K562 (cell line): Measurements from ENCODE around the gene C10orf95. TPM values are rescaled to one million over a fixed set of nuclear protein-coding genes. Genes with fewer than 3 reads are reported as not detected.

Experiments used
- ATAC-seq: fragments of 200-7000 bp; cut with Tn5 transposase; 3 replicates; pipeline ENCODE4 v1.9.1; 2020; ENCODE audit warnings: moderate library complexity
- BruUV-seq: library from RNA; stranded (reverse); fragments of 400-500 nt; replicated peaks from 2 replicates; lab custom pipeline; 2021; lab: Mats Ljungman, UMichigan
- CTCF ChIA-PET: fragments of 300-600 bp; formaldehyde crosslinking; extraction: SDS; loops from one replicate; lab custom pipeline; 2021; ENCODE audit warnings: low intra/inter-chr PET ratio; lab: Yijun Ruan, JAX
- POLR2A ChIA-PET: fragments of 300-600, 350-650 bp; sonication (Branson Sonifier 250); formaldehyde crosslinking; extraction: SDS; loops from one replicate; lab custom pipeline; 2021; ENCODE audit warnings: antibody characterized with exemption, inconsistent platforms; lab: Yijun Ruan, JAX
- DNase-seq, 4 experiments: peaks; one replicate each; pipeline versions ENCODE4 v3.0.0 to v3.0.0-alpha.2; 2011 to 2018; ENCODE audit warnings: low spot score in 3 of 4, mixed read lengths in 3 of 4; ENCODE audit errors: extremely low read depth in 1 of 4
- FAIRE-seq: peaks from 2 replicates; lab custom pipeline; 2011; peaks lifted over from hg19 to GRCh38; lab: Jason Lieb, UNC
- H2AFZ ChIP-seq: 2 replicates; pipeline ENCODE4 v1.6.0; 2011; ENCODE audit warnings: low read depth, low read length, control low read depth, inconsistent platforms
- H3K27ac ChIP-seq: fragments of 200-600 bp; 3 replicates; pipeline ENCODE4 v1.8.0; 2011; ENCODE audit warnings: low read depth, mild to moderate bottlenecking, control low read depth, inconsistent platforms, low read length, moderate library complexity, mixed read lengths; ENCODE audit errors: extremely low read depth
- H3K27me3 ChIP-seq, 2 experiments: fragments of 300-600 bp in 1 of 2; 2 replicates in 1 of 2; 3 replicates in 1 of 2; pipeline versions ENCODE4 v1.6.0 to v1.8.0; 2011; ENCODE audit warnings: inconsistent platforms in 2 of 2, low read length in 2 of 2, mild to moderate bottlenecking in 1 of 2, mixed read lengths in 1 of 2, moderate library complexity in 1 of 2; ENCODE audit not compliant: control insufficient read depth in 2 of 2, insufficient read depth in 2 of 2
- H3K36me3 ChIP-seq: fragments of 300-600 bp; 3 replicates; pipeline ENCODE4 v1.8.0; 2011; ENCODE audit warnings: mild to moderate bottlenecking, low read length, inconsistent platforms; ENCODE audit not compliant: control insufficient read depth, insufficient read depth
- H3K4me1 ChIP-seq, 2 experiments: fragments of 200-600 bp in 1 of 2; replicated peaks in 1 of 2; 2 replicates in 1 of 2; 3 replicates in 1 of 2; pipeline versions ENCODE4 v1.5.1 to v1.8.0; 2011; ENCODE audit warnings: inconsistent platforms in 2 of 2, low read length in 2 of 2, mild to moderate bottlenecking in 1 of 2, mixed read lengths in 1 of 2, moderate library complexity in 1 of 2; ENCODE audit not compliant: control insufficient read depth in 2 of 2, insufficient read depth in 2 of 2
- H3K4me2 ChIP-seq: 2 replicates; pipeline ENCODE4 v1.6.1; 2011; ENCODE audit warnings: low read length, control low read depth, inconsistent platforms, mixed read lengths; ENCODE audit not compliant: insufficient read depth
- H3K4me3 ChIP-seq: fragments of 200-600 bp; sonication (generic), shearing (Covaris generic); 2 replicates; pipeline ENCODE4 v1.5.1; 2016; ENCODE audit warnings: control low read depth, inconsistent platforms
- H3K79me2 ChIP-seq: fragments of 200-600 bp; 3 replicates; pipeline ENCODE4 v1.8.0; 2011; ENCODE audit warnings: low read length, inconsistent platforms; ENCODE audit not compliant: control insufficient read depth, insufficient read depth
- H3K9ac ChIP-seq, 2 experiments: 2 replicates each; pipeline versions ENCODE4 v1.6.0 to v1.6.1; 2011; ENCODE audit warnings: low read depth in 2 of 2, low read length in 2 of 2, control low read depth in 1 of 2, inconsistent platforms in 1 of 2, mild to moderate bottlenecking in 1 of 2, mixed read lengths in 1 of 2; ENCODE audit not compliant: insufficient read depth in 1 of 2
- H3K9me1 ChIP-seq: one replicate; pipeline ENCODE4 v1.6.0; 2011; ENCODE audit warnings: inconsistent platforms, mild to moderate bottlenecking, low read length, moderate library complexity; ENCODE audit not compliant: control insufficient read depth, insufficient read depth
- H3K9me3 ChIP-seq: replicated peaks from 2 replicates; pipeline ENCODE4 v1.5.1; 2011; ENCODE audit warnings: low read depth, low read length, inconsistent platforms; ENCODE audit not compliant: control insufficient read depth, insufficient read depth
- H4K20me1 ChIP-seq: replicated peaks from 2 replicates; pipeline ENCODE4 v1.6.1; 2011; ENCODE audit warnings: low read length, inconsistent platforms, mixed read lengths; ENCODE audit not compliant: control insufficient read depth, insufficient read depth
- IFI16 ChIP-seq: fragments of 250-450 bp; sonication (Bioruptor Pico); IDR thresholded peaks from 2 replicates; pipeline ENCODE4 v2.1.2; 2022; ENCODE audit warnings: mild to moderate bottlenecking, inconsistent platforms
- JUND ChIP-seq, 2 experiments: IDR thresholded peaks; 2 replicates in 1 of 2; 3 replicates in 1 of 2; pipeline ENCODE4 v1.6.1; 2011; ENCODE audit warnings: borderline replicate concordance in 2 of 2, low read depth in 2 of 2, low read length in 2 of 2, improper control_type of control experiment in 1 of 2, missing biosample characterization in 1 of 2, missing genetic modification characterization in 1 of 2, missing genetic modification reagents in 1 of 2
- KAT8 ChIP-seq: fragments of 450-650 bp; IDR thresholded peaks from 2 replicates; pipeline ENCODE4 v1.6.1; 2016; ENCODE audit warnings: low read depth, mild to moderate bottlenecking
- SNRNP70 ChIP-seq: fragments of 200-400 bp; formaldehyde crosslinking; optimal IDR thresholded peaks from 2 replicates; pipeline ENCODE3; 2017; ENCODE audit warnings: low read depth, low read length
- WGBS: fragments of 100-300 bp; shearing (Covaris generic); methylation state at CpG from one replicate; pipeline ENCODE4 v1.1.6; 2016; ENCODE audit warnings: low coverage, mixed read lengths; ENCODE audit not compliant: insufficient coverage; ENCODE audit errors: missing lambda C conversion rate; 5-methylcytosine and 5-hydroxymethylcytosine counted together
- in situ Hi-C: fragments of 300-500 bp; cut with MboI; formaldehyde crosslinking; loops from 4 replicates; pipeline ENCODE4 v1.15.0; 2018; ENCODE audit warnings: inconsistent platforms, mixed read lengths
- intact Hi-C: fragments of 100-400 bp; cut with micrococcal nuclease; formaldehyde crosslinking; loops from 2 replicates; pipeline ENCODE4 v1.14.2; 2022
- polyA plus RNA-seq, 8 experiments: library from polyadenylated mRNA; depleted of rRNA in 4 of 8; stranded (reverse) in 5 of 8; unstranded in 3 of 8; fragments of >200 nt; fragmentation: Nextera tagmentation in 2 of 8; fragmentation: Illumina TruSeq in 1 of 8; extraction: Ambion mirVana in 2 of 8; extraction: Trizol in 1 of 8; gene quantifications; 2 replicates each; pipeline versions ENCODE4 v1.2.1 to v1.2.3, GENCODE V29; 2011 to 2014; ENCODE audit warnings: inconsistent platforms in 1 of 8, missing spikeins in 1 of 8
- total RNA-seq, 7 experiments: library from RNA; depleted of rRNA in 6 of 7; stranded (reverse); fragments of >200 nt in 6 of 7; fragmentation: Illumina TruSeq in 2 of 7; extraction: Trizol in 2 of 7; gene quantifications; 2 replicates each; pipeline versions ENCODE4 v1.2.1 to v1.2.3, GENCODE V29; 2011 to 2021; ENCODE audit warnings: low replicate concordance in 1 of 7
- TF ChIP-seq, protein P1 (sequence below): fragments of 200-800 bp; sonication (Bioruptor generic); IDR thresholded peaks from 2 replicates; pipeline ENCODE4 v1.6.1; 2016; ENCODE audit warnings: missing genetic modification characterization, missing compliant biosample characterization
- TF ChIP-seq, protein P2 (sequence below): fragments of 250-450 bp; sonication (Bioruptor Pico); IDR thresholded peaks from 2 replicates; pipeline ENCODE4 v1.5.1; 2021; ENCODE audit warnings: mild to moderate bottlenecking
- TF ChIP-seq, protein P3 (sequence below), 2 experiments: fragments of 450-650 bp in 1 of 2; sonication (generic) in 1 of 2; formaldehyde crosslinking in 1 of 2; IDR thresholded peaks in 1 of 2; conservative IDR thresholded peaks in 1 of 2; 2 replicates each; pipeline versions ENCODE4 v1.6.1 to v1.8.1; 2016 to 2023; ENCODE audit warnings: mild to moderate bottlenecking in 2 of 2, moderate library complexity in 2 of 2, inconsistent platforms in 1 of 2, missing genetic modification reagents in 1 of 2
- TF ChIP-seq, protein P4 (sequence below): fragments of 450-650 bp; IDR thresholded peaks from 2 replicates; pipeline ENCODE4 v1.6.1; 2018; ENCODE audit not compliant: partially characterized antibody

The C10orf95 gene
- total and polyA plus RNA-seq, 9 of the 15 experiments (the other 6 are each of a cell fraction or from before 2014, with no cell fraction given), result 0.03 to 0.41 (median 0.17) TPM; not detected in 1

DNA sequence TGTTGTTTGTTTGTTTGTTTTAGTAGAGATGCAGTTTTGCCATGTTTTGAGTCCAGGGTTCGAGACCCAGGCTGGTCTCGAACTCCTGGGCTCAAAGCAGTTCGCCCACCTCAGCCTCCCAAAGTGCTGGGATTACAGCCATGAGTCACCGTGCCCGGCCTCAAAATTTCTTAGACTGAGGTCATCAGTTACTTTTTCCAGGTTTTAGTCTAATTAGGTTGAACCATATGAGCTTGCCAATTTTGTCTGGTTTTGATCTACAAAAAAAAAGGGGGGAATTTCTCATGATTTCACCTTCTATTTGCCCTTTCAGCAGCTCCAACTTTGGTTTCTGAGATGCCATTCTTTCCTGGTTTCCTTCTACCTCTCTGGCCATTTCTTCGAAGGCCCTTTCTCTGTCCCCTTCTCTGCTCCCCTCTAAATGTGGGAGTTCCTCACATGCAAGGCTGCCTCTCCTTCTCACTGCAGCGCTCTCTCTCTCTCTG is 24.5 kb downstream of the C10orf95 start:
- CTCF ChIA-PET, result interaction anchor here (0.6 kb wide), 1 partner anchor 170 kb away, joined by 4 read pairs; no protein-coding TSS in a partner anchor
- in situ Hi-C loops, result loop anchor here (25.0 kb wide), 1 partner anchor 590 kb away; the partner anchor contains the start of gene KCNIP2
- no peak for TF ChIP-seq KAT8
- no peak for TF ChIP-seq SNRNP70
- TF ChIP-seq IFI16 (CRISPR knock-in tag), result no peak
- TF ChIP-seq, protein P1, sequence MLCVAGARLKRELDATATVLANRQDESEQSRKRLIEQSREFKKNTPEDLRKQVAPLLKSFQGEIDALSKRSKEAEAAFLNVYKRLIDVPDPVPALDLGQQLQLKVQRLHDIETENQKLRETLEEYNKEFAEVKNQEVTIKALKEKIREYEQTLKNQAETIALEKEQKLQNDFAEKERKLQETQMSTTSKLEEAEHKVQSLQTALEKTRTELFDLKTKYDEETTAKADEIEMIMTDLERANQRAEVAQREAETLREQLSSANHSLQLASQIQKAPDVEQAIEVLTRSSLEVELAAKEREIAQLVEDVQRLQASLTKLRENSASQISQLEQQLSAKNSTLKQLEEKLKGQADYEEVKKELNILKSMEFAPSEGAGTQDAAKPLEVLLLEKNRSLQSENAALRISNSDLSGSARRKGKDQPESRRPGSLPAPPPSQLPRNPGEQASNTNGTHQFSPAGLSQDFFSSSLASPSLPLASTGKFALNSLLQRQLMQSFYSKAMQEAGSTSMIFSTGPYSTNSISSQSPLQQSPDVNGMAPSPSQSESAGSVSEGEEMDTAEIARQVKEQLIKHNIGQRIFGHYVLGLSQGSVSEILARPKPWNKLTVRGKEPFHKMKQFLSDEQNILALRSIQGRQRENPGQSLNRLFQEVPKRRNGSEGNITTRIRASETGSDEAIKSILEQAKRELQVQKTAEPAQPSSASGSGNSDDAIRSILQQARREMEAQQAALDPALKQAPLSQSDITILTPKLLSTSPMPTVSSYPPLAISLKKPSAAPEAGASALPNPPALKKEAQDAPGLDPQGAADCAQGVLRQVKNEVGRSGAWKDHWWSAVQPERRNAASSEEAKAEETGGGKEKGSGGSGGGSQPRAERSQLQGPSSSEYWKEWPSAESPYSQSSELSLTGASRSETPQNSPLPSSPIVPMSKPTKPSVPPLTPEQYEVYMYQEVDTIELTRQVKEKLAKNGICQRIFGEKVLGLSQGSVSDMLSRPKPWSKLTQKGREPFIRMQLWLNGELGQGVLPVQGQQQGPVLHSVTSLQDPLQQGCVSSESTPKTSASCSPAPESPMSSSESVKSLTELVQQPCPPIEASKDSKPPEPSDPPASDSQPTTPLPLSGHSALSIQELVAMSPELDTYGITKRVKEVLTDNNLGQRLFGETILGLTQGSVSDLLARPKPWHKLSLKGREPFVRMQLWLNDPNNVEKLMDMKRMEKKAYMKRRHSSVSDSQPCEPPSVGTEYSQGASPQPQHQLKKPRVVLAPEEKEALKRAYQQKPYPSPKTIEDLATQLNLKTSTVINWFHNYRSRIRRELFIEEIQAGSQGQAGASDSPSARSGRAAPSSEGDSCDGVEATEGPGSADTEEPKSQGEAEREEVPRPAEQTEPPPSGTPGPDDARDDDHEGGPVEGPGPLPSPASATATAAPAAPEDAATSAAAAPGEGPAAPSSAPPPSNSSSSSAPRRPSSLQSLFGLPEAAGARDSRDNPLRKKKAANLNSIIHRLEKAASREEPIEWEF (CRISPR knock-in tag), result no peak
- peak; percentile 22; the same call in 1 of the 2 replicates for TF ChIP-seq JUND (IDR thresholded peaks at IDR 0.05; ENCODE audit: borderline replicate concordance, low read depth, low read length)
- TF ChIP-seq JUND (tag; IDR thresholded peaks at IDR 0.05; ENCODE audit: borderline replicate concordance, low read depth, low read length), result no peak
- TF ChIP-seq, protein P2, sequence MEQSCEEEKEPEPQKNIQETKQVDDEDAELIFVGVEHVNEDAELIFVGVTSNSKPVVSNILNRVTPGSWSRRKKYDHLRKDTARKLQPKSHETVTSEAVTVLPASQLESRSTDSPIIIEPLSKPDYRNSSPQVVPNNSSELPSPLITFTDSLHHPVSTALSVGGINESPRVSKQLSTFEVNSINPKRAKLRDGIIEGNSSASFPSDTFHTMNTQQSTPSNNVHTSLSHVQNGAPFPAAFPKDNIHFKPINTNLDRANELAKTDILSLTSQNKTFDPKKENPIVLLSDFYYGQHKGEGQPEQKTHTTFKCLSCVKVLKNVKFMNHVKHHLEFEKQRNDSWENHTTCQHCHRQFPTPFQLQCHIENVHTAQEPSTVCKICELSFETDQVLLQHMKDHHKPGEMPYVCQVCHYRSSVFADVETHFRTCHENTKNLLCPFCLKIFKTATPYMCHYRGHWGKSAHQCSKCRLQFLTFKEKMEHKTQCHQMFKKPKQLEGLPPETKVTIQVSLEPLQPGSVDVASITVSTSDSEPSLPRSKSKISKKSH (CRISPR knock-in tag), result no peak
- TF ChIP-seq, protein P3, sequence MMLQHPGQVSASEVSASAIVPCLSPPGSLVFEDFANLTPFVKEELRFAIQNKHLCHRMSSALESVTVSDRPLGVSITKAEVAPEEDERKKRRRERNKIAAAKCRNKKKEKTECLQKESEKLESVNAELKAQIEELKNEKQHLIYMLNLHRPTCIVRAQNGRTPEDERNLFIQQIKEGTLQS (IDR thresholded peaks at IDR 0.05), result peak; percentile 65
- TF ChIP-seq, protein P3 (CRISPR knock-in tag; conservative IDR thresholded peaks at IDR 0.05), result no peak
- TF ChIP-seq, protein P4, sequence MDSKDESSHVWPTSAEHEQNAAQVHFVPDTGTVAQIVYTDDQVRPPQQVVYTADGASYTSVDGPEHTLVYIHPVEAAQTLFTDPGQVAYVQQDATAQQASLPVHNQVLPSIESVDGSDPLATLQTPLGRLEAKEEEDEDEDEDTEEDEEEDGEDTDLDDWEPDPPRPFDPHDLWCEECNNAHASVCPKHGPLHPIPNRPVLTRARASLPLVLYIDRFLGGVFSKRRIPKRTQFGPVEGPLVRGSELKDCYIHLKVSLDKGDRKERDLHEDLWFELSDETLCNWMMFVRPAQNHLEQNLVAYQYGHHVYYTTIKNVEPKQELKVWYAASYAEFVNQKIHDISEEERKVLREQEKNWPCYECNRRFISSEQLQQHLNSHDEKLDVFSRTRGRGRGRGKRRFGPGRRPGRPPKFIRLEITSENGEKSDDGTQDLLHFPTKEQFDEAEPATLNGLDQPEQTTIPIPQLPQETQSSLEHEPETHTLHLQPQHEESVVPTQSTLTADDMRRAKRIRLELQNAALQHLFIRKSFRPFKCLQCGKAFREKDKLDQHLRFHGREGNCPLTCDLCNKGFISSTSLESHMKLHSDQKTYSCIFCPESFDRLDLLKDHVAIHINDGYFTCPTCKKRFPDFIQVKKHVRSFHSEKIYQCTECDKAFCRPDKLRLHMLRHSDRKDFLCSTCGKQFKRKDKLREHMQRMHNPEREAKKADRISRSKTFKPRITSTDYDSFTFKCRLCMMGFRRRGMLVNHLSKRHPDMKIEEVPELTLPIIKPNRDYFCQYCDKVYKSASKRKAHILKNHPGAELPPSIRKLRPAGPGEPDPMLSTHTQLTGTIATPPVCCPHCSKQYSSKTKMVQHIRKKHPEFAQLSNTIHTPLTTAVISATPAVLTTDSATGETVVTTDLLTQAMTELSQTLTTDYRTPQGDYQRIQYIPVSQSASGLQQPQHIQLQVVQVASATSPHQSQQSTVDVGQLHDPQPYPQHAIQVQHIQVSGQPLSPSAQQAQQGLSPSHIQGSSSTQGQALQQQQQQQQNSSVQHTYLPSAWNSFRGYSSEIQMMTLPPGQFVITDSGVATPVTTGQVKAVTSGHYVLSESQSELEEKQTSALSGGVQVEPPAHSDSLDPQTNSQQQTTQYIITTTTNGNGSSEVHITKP, result peak; percentile 49

More for the DNA sequence above, 24.5 kb downstream of the C10orf95 start:
- H3K9ac ChIP-seq, result 0 out of 4 replicates have a peak overlapping the region, but pooled peaks of 1 of the 2 experiments have one; percentile 4
- ATAC-seq, result no peak
- H4K20me1 ChIP-seq, result no peaks in the 10 kb centered on the region
- H2AFZ ChIP-seq, result no peak overlapping the region
- no peaks in the 10 kb centered on the region for H3K9me3 ChIP-seq
- no peaks in the 10 kb centered on the region for H3K9me1 ChIP-seq
- peaks cover 23% of the 10 kb centered on the region for H3K79me2 ChIP-seq
- FAIRE-seq, result no peak
- no peak overlapping the region for H3K27ac ChIP-seq
- POLR2A ChIA-PET, result interaction anchor here (0.6 to 1.5 kb wide), 3 partner anchors 13 to 215 kb away, joined by 3 to 4 read pairs (median 3); no protein-coding TSS in a partner anchor
- H3K4me1 ChIP-seq, result peaks cover 10 to 25% of the 10 kb centered on the region in 2 experiments; a peak in 4 of 5 replicates
- no peaks in the 10 kb centered on the region for H3K27me3 ChIP-seq
- 50% methylated on average over 5 of the region's 7 CpGs for WGBS
- no peak overlapping the region for H3K4me2 ChIP-seq
- no peak for DNase-seq
- BruUV-seq, result no TSS peak
- peaks cover 24% of the 10 kb centered on the region; the same call in 2 of the 3 replicates for H3K36me3 ChIP-seq
- no peak overlapping the region for H3K4me3 ChIP-seq
- intact Hi-C loops, result no loop called here
